A549 (cell line): ENCODE measurements around the gene METTL23. TPM values are rescaled to one million over a fixed set of nuclear protein-coding genes. Genes with fewer than 3 reads are reported as not detected.

Experiments used
- ATAC-seq, 2 experiments: fragments of 200-7000 bp in 1 of 2; fragments of >200 bp in 1 of 2; cut with Nextera tagmentation in 1 of 2; cut with Tn5 transposase in 1 of 2; 3 replicates each; pipeline versions ENCODE4 v1.8.0 to v1.9.1; 2018 to 2020; ENCODE audit warnings: mild to moderate bottlenecking in 1 of 2, moderate library complexity in 1 of 2
- CTCF ChIA-PET: fragments of 300-600 bp; sonication (Branson Sonifier 250); formaldehyde crosslinking; extraction: SDS; loops from one replicate; lab custom pipeline; 2021; ENCODE audit warnings: antibody characterized with exemption, inconsistent platforms; lab: Yijun Ruan, JAX
- POLR2A ChIA-PET: fragments of 350-600 bp; formaldehyde crosslinking; extraction: SDS; loops from one replicate; lab custom pipeline; 2021; ENCODE audit warnings: antibody characterized with exemption, inconsistent platforms; lab: Yijun Ruan, JAX
- DNase-seq, 2 experiments: peaks; one replicate each; pipeline versions ENCODE4 v3.0.0 to v3.0.0-alpha.2; 2011 to 2016; ENCODE audit warnings: low read depth in 1 of 2, low spot score in 1 of 2
- FAIRE-seq: peaks from 2 replicates; lab custom pipeline; 2011; peaks lifted over from hg19 to GRCh38; lab: Jason Lieb, UNC
- H3K27ac ChIP-seq, 2 experiments: fragments of >200 bp; sonication (Bioruptor Twin); formaldehyde crosslinking; 3 replicates each; pipeline ENCODE4 v1.5.1; 2016 to 2017
- H3K4me1 ChIP-seq: fragments of >200 bp; sonication (Bioruptor Twin); formaldehyde crosslinking; 3 replicates; pipeline ENCODE4 v1.6.1; 2016
- H3K4me2 ChIP-seq: fragments of >200 bp; sonication (Bioruptor Twin); formaldehyde crosslinking; 3 replicates; pipeline ENCODE4 v1.6.1; 2016
- H3K4me3 ChIP-seq: fragments of >200 bp; sonication (Bioruptor Twin); formaldehyde crosslinking; 3 replicates; pipeline ENCODE4 v1.5.1; 2016
- H3K9me3 ChIP-seq: fragments of >200 bp; sonication (Bioruptor Twin); formaldehyde crosslinking; 3 replicates; pipeline ENCODE4 v1.6.1; 2016
- BHLHE40 ChIP-seq: IDR thresholded peaks from 2 replicates; pipeline ENCODE4 v1.6.1; 2012; ENCODE audit warnings: low read depth, low read length, inconsistent platforms
- CBX2 ChIP-seq: fragments of 200-600 bp; sonication (generic); IDR thresholded peaks from 2 replicates; pipeline ENCODE4 v1.6.1; 2016; ENCODE audit warnings: low read depth, mild to moderate bottlenecking, borderline replicate concordance
- CEBPB ChIP-seq, 2 experiments: fragments of >200 bp in 1 of 2; sonication (Bioruptor Twin) in 1 of 2; formaldehyde crosslinking in 1 of 2; IDR thresholded peaks; 2 replicates each; pipeline ENCODE4 v1.6.1; 2012 to 2016
- EP300 ChIP-seq, 2 experiments: fragments of >200 bp; sonication (Bioruptor Twin); formaldehyde crosslinking; IDR thresholded peaks; 2 replicates in 1 of 2; 3 replicates in 1 of 2; pipeline ENCODE4 v1.6.1; 2016 to 2017
- FOSB ChIP-seq: fragments of 250-450 bp; sonication (Bioruptor Pico); IDR thresholded peaks from 2 replicates; pipeline ENCODE4 v1.5.0; 2020; ENCODE audit warnings: mild to moderate bottlenecking, moderate library complexity
- GATA3 ChIP-seq: IDR thresholded peaks from 2 replicates; pipeline ENCODE4 v1.6.1; 2012; ENCODE audit warnings: borderline replicate concordance
- HOXB5 ChIP-seq: fragments of 250-450 bp; sonication (Bioruptor Pico); IDR thresholded peaks from 2 replicates; pipeline ENCODE4 v1.5.0; 2020; ENCODE audit warnings: mild to moderate bottlenecking, moderate library complexity
- JUN ChIP-seq, 2 experiments: fragments of >200 bp; sonication (Bioruptor Twin); formaldehyde crosslinking; IDR thresholded peaks; 2 replicates in 1 of 2; 3 replicates in 1 of 2; pipeline ENCODE4 v1.6.1; 2016 to 2017
- JUNB ChIP-seq: fragments of >200 bp; sonication (Bioruptor Twin); formaldehyde crosslinking; IDR thresholded peaks from 2 replicates; pipeline ENCODE4 v1.6.1; 2016
- KDM5A ChIP-seq: fragments of 200-600 bp; sonication (generic); IDR thresholded peaks from 2 replicates; pipeline ENCODE4 v1.6.1; 2016; ENCODE audit warnings: antibody characterized with exemption, mild to moderate bottlenecking
- NFE2L2 ChIP-seq: fragments of 150-350 bp; conservative IDR thresholded peaks from 2 replicates; pipeline ENCODE4 v1.6.1; 2014; ENCODE audit warnings: low read length
- NPAS2 ChIP-seq: fragments of 250-450 bp; sonication (Bioruptor Pico); IDR thresholded peaks from 2 replicates; pipeline ENCODE4 v1.8.0; 2022; ENCODE audit warnings: mild to moderate bottlenecking, moderate library complexity, borderline replicate concordance
- NR3C1 ChIP-seq: fragments of >200 bp; sonication (Bioruptor Twin); formaldehyde crosslinking; IDR thresholded peaks from 3 replicates; pipeline ENCODE4 v1.6.1; 2017
- PBX3 ChIP-seq: IDR thresholded peaks from 2 replicates; pipeline ENCODE4 v1.6.1; 2012
- RARB ChIP-seq: fragments of 250-450 bp; sonication (Bioruptor Pico); IDR thresholded peaks from 2 replicates; pipeline ENCODE4 v1.8.0; 2021; ENCODE audit warnings: mild to moderate bottlenecking, moderate library complexity
- SREBF2 ChIP-seq: fragments of 450-650 bp; IDR thresholded peaks from 2 replicates; pipeline ENCODE4 v1.6.1; 2014; ENCODE audit warnings: mild to moderate bottlenecking, moderate library complexity
- TFCP2L1 ChIP-seq: fragments of 250-450 bp; sonication (Bioruptor Pico); IDR thresholded peaks from 2 replicates; pipeline ENCODE4 v1.5.0; 2021; ENCODE audit warnings: mild to moderate bottlenecking
- USF2 ChIP-seq: fragments of 450-650 bp; IDR thresholded peaks from 2 replicates; pipeline ENCODE4 v1.6.1; 2014; ENCODE audit warnings: antibody characterized with exemption
- ZSCAN20 ChIP-seq: fragments of 250-450 bp; sonication (Bioruptor Pico); IDR thresholded peaks from 2 replicates; pipeline ENCODE4 v1.8.0; 2022; ENCODE audit warnings: mild to moderate bottlenecking, moderate library complexity
- WGBS: methylation state at CpG from one replicate; pipeline ENCODE4 v1.1.6; 2017; ENCODE audit errors: missing lambda C conversion rate; 5-methylcytosine and 5-hydroxymethylcytosine counted together
- polyA plus RNA-seq, 4 experiments: library from polyadenylated mRNA; depleted of rRNA in 3 of 4; stranded (reverse); fragments of >200 nt; fragmentation: RNase III in 1 of 4; extraction: RNeasy Plus Mini Kit Qiagen cat#74134 plus additional on column Dnase treatment in 1 of 4; gene quantifications; 2 replicates in 3 of 4; 3 replicates in 1 of 4; pipeline ENCODE4 v1.2.3, GENCODE V29; 2011 to 2017
- TF ChIP-seq, protein P1 (sequence below): fragments of 200-600 bp; sonication (generic); IDR thresholded peaks from 2 replicates; pipeline ENCODE4 v1.6.1; 2016; ENCODE audit warnings: antibody characterized with exemption, mild to moderate bottlenecking, moderate library complexity
- TF ChIP-seq, protein P2 (sequence below): fragments of 150-350 bp; IDR thresholded peaks from 2 replicates; pipeline ENCODE4 v1.6.1; 2014; ENCODE audit warnings: low read depth, mild to moderate bottlenecking, low read length
- TF ChIP-seq, protein P3 (sequence below): fragments of 250-450 bp; sonication (Bioruptor Pico); IDR thresholded peaks from 2 replicates; pipeline ENCODE4 v1.5.0; 2021; ENCODE audit warnings: mild to moderate bottlenecking, moderate library complexity, borderline replicate concordance

Gene METTL23
- polyA plus RNA-seq, 2 of the 4 experiments (the other 2 are of a cell fraction): 64.9 to 120 TPM

DNA sequence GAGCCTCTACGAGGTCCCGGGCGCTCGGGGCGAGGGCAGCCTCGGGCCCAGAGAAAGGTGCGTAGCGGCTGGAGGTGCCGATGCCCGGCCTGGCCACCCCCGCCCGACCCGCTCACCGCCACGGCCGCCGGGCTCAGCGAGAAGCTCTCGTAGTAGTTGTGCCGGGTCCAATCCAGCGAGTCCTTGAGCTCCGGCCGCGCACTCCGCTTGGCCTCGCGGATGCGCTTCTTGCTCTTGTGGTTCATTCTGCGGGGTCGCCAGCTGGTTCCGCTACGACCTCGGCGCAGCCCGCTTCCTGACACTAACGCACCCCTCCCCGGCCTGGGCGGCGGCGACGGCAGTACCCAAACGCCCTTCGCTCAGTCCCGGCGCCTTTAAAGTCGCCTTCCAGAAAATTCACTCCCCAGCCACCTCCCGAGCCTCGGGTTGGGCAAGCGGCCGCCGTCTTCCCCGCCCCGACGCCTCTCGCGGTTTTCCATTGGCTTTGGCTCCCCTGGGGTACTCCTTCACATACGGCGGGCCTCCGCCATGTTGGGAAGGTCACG is 336 bp upstream of the METTL23 start, which contains the start of gene JMJD6 (continued):
- TF ChIP-seq, protein P1, sequence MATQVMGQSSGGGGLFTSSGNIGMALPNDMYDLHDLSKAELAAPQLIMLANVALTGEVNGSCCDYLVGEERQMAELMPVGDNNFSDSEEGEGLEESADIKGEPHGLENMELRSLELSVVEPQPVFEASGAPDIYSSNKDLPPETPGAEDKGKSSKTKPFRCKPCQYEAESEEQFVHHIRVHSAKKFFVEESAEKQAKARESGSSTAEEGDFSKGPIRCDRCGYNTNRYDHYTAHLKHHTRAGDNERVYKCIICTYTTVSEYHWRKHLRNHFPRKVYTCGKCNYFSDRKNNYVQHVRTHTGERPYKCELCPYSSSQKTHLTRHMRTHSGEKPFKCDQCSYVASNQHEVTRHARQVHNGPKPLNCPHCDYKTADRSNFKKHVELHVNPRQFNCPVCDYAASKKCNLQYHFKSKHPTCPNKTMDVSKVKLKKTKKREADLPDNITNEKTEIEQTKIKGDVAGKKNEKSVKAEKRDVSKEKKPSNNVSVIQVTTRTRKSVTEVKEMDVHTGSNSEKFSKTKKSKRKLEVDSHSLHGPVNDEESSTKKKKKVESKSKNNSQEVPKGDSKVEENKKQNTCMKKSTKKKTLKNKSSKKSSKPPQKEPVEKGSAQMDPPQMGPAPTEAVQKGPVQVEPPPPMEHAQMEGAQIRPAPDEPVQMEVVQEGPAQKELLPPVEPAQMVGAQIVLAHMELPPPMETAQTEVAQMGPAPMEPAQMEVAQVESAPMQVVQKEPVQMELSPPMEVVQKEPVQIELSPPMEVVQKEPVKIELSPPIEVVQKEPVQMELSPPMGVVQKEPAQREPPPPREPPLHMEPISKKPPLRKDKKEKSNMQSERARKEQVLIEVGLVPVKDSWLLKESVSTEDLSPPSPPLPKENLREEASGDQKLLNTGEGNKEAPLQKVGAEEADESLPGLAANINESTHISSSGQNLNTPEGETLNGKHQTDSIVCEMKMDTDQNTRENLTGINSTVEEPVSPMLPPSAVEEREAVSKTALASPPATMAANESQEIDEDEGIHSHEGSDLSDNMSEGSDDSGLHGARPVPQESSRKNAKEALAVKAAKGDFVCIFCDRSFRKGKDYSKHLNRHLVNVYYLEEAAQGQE: no peak
- TF ChIP-seq GATA3: no peak
- TF ChIP-seq, protein P2, sequence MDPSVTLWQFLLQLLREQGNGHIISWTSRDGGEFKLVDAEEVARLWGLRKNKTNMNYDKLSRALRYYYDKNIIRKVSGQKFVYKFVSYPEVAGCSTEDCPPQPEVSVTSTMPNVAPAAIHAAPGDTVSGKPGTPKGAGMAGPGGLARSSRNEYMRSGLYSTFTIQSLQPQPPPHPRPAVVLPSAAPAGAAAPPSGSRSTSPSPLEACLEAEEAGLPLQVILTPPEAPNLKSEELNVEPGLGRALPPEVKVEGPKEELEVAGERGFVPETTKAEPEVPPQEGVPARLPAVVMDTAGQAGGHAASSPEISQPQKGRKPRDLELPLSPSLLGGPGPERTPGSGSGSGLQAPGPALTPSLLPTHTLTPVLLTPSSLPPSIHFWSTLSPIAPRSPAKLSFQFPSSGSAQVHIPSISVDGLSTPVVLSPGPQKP: no peak
- TF ChIP-seq SREBF2: no peak
- no peak for TF ChIP-seq ZSCAN20 (CRISPR knock-in tag)
- no peak for TF ChIP-seq RARB (CRISPR knock-in tag)
- 0 out of 2 replicates have a peak, but pooled peaks have one; percentile 14 for TF ChIP-seq PBX3
- no peak for TF ChIP-seq KDM5A
- no peak for TF ChIP-seq CBX2
- no peak for TF ChIP-seq HOXB5 (CRISPR knock-in tag)
- TF ChIP-seq USF2: no peak
- 0 out of 5 replicates have a peak, but pooled peaks of 1 of the 2 experiments have one; percentile 4 for TF ChIP-seq JUN (IDR thresholded peaks at IDR 0.05)
- no peak for TF ChIP-seq FOSB
- no peak for TF ChIP-seq NPAS2 (CRISPR knock-in tag)

- H3K9me3 ChIP-seq: no peaks in the 10 kb centered on the region
Measured at GRCh38 chr17:76727745-76728456, 1.3 kb downstream of the METTL23 start.

More at GRCh38 chr17:76727745-76728456, 1.3 kb downstream of the METTL23 start:
- TF ChIP-seq BHLHE40 (no peak), JUNB (no peak), NR3C1 (no peak), HOXB5 (CRISPR knock-in tag) (no peak), TFCP2L1 (CRISPR knock-in tag) (no peak), USF2 (no peak), JUN (IDR thresholded peaks at IDR 0.05) (no peak; a peak in 1 of 5 replicates), EP300 (IDR thresholded peaks at IDR 0.05) (no peak), NFE2L2 (no peak), CEBPB (IDR thresholded peaks at IDR 0.05) (no peak)
- TF ChIP-seq, protein P3, sequence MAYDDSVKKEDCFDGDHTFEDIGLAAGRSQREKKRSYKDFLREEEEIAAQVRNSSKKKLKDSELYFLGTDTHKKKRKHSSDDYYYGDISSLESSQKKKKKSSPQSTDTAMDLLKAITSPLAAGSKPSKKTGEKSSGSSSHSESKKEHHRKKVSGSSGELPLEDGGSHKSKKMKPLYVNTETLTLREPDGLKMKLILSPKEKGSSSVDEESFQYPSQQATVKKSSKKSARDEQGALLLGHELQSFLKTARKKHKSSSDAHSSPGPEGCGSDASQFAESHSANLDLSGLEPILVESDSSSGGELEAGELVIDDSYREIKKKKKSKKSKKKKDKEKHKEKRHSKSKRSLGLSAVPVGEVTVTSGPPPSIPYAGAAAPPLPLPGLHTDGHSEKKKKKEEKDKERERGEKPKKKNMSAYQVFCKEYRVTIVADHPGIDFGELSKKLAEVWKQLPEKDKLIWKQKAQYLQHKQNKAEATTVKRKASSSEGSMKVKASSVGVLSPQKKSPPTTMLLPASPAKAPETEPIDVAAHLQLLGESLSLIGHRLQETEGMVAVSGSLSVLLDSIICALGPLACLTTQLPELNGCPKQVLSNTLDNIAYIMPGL (CRISPR knock-in tag): no peak
- peaks cover 24% of the 10 kb centered on the region for H3K4me1 ChIP-seq
- FAIRE-seq (no peak), ATAC-seq (no peak), DNase-seq (no peak)
- peak overlapping the region; percentile 93 to 99; a peak in 4 of 6 replicates for H3K27ac ChIP-seq
- ChIA-PET POLR2A (interaction anchor here (0.7 to 3.8 kb wide), 5 partner anchors 9 to 186 kb away, joined by 5 to 12 read pairs (median 8); partner anchors contain the start of genes MFSD11, MXRA7 and SRSF2), CTCF (interaction anchor here (0.6 to 9.2 kb wide), 22 partner anchors 8 to 360 kb away, joined by 3 to 161 read pairs (median 3); partner anchors contain the start of genes MFSD11, MGAT5B and MXRA7)
- H3K4me2 ChIP-seq: peak overlapping the region; percentile 83
- WGBS: 75% methylated on average over 18 of the region's 18 CpGs
- H3K4me3 ChIP-seq: peak overlapping the region; percentile 97
